ENCODE results near the gene SOCS4.

The SOCS4 gene

GRCh38 chr14:55092341-55092740 lies 65.3 kb downstream of the SOCS4 start:
- DNase-seq: no peak

GRCh38 chr14:55094292-55095157 lies 67.5 kb downstream of the SOCS4 start:
- DNase-seq: no peak

GRCh38 chr14:55097881-55098560 lies 71.0 kb downstream of the SOCS4 start:
- no peak for DNase-seq

- no peak for DNase-seq
Measured at GRCh38 chr14:55098561-55098898, 71.5 kb downstream of the SOCS4 start.
